Endothelial cell of umbilical vein (primary cell): ENCODE results near the gene P2RY8.

Experiments used
- CTCF ChIP-seq, 2 donors: IDR thresholded peaks; 1 replicate in 1 of 2; 2 replicates in 1 of 2; pipeline ENCODE4 v1.5.1; 2011; ENCODE audit warnings: low read length in 2 of 2, mild to moderate bottlenecking in 2 of 2, moderate library complexity in 2 of 2, control low read depth in 1 of 2, inconsistent platforms in 1 of 2, low read depth in 1 of 2; ENCODE audit not compliant: insufficient read depth in 1 of 2; ENCODE audit errors: extremely low read depth in 1 of 2
- EZH2 ChIP-seq: IDR thresholded peaks from 2 replicates; pipeline ENCODE4 v1.6.1; 2012; ENCODE audit warnings: borderline replicate concordance, low read depth, mild to moderate bottlenecking, moderate library complexity, low read length, inconsistent platforms; ENCODE audit not compliant: severe bottlenecking
- FOS ChIP-seq: IDR thresholded peaks from 2 replicates; pipeline ENCODE4 v1.6.1; 2011; ENCODE audit warnings: mild to moderate bottlenecking, low read length, moderate library complexity, borderline replicate concordance; ENCODE audit not compliant: insufficient read depth
- GATA2 ChIP-seq: IDR thresholded peaks from 2 replicates; pipeline ENCODE4 v1.7.0; 2011; ENCODE audit warnings: low read depth, mild to moderate bottlenecking, moderate library complexity, mixed read lengths, low read length; ENCODE audit not compliant: insufficient read length, insufficient read depth
- MYC ChIP-seq: IDR thresholded peaks from one replicate; pipeline ENCODE4 v1.6.1; 2011; ENCODE audit warnings: mild to moderate bottlenecking, low read depth, low read length
- POLR2A ChIP-seq: IDR thresholded peaks from 2 replicates; pipeline ENCODE4 v1.6.1; 2012; ENCODE audit warnings: low read depth, mild to moderate bottlenecking, control low read depth, low read length
- POLR2AphosphoS5 ChIP-seq: IDR thresholded peaks from 2 replicates; pipeline ENCODE4 v1.6.1; 2012; ENCODE audit warnings: low read depth, mild to moderate bottlenecking, control low read depth, low read length, moderate library complexity; ENCODE audit not compliant: insufficient read depth
- TF ChIP-seq, protein P1 (sequence below): IDR thresholded peaks from 2 replicates; pipeline ENCODE4 v1.6.1; 2011; ENCODE audit not compliant: insufficient read depth, insufficient read length

DNA sequence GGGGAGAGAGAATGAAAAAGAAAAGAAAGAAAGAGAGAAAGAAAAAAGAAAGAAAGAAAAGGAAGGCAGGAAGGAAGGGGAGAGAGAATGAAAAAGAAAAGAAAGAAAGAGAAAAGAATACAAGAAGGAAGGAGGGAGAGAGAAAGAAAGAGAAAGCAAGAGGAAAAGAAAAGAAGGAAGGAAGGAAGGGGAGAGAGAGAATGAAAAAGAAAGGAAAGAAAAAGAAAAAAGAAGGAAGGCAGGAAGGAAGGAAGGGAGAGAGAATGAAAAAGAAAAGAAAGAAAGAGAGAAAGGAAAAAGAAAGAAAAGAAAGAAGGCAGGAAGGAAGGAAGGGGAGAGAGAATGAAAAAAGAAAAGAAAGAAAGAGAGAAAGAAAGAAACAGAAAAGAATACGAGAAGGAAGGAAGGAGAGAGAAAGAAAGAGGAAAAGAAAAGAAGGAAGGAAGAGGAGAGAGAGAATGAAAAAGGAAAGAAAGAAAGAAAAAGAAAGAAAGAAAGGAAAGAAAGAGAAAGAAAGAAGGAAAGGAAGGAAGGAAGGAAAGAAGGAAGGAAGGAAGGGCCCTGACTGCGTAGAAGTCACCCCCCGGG lies 15.1 kb upstream of the P2RY8 start:
- TF ChIP-seq GATA2 (no peak), POLR2AphosphoS5 (no peak), CTCF (IDR thresholded peaks at IDR 0.05; ENCODE audit: extremely low read depth in 1 of 2, insufficient read depth in 1 of 2, low read depth in 1 of 2, low read length in 2 of 2) (no peak), MYC (no peak), EZH2 (no peak), POLR2A (no peak), FOS (no peak)
- TF ChIP-seq, protein P1, sequence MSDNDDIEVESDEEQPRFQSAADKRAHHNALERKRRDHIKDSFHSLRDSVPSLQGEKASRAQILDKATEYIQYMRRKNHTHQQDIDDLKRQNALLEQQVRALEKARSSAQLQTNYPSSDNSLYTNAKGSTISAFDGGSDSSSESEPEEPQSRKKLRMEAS, result no peak
